WERI-Rb-1 (cell line): Measurements from ENCODE around the gene ZSWIM6.

Source experiments
- DNase-seq: peaks from one replicate; pipeline ENCODE4 v3.0.0-alpha.2; 2020
- H3K27ac ChIP-seq: fragments of 250-450 bp; sonication (Bioruptor Pico); 2 replicates; pipeline ENCODE4 v1.5.1; 2020; ENCODE audit warnings: mild to moderate bottlenecking, moderate library complexity
- H3K27me3 ChIP-seq: fragments of 250-450 bp; sonication (Bioruptor Pico); 2 replicates; pipeline ENCODE4 v1.5.1; 2021; ENCODE audit warnings: mild to moderate bottlenecking, low read depth, moderate library complexity; ENCODE audit not compliant: insufficient read depth, severe bottlenecking
- H3K36me3 ChIP-seq: fragments of 250-450 bp; sonication (Bioruptor Pico); 2 replicates; pipeline ENCODE4 v1.5.1; 2020; ENCODE audit warnings: mild to moderate bottlenecking, moderate library complexity
- H3K4me3 ChIP-seq: 2 replicates; pipeline ENCODE4 v1.5.1; 2011; ENCODE audit warnings: low read depth, mild to moderate bottlenecking, control low read depth, low read length
- H3K9me3 ChIP-seq: fragments of 250-450 bp; sonication (Bioruptor Pico); 2 replicates; pipeline ENCODE4 v1.5.1; 2021; ENCODE audit warnings: mild to moderate bottlenecking, moderate library complexity; ENCODE audit not compliant: severe bottlenecking
- CTCF ChIP-seq: IDR thresholded peaks from 2 replicates; pipeline ENCODE4 v1.5.1; 2011; ENCODE audit warnings: low read depth, mild to moderate bottlenecking, control low read depth, inconsistent platforms, low read length

The ZSWIM6 gene

GRCh38 chr5:61332358-61332749 is 296 bp downstream of the ZSWIM6 start:
- no peak for TF ChIP-seq CTCF
- Histone ChIP-seq H3K27ac (peak overlapping the region; percentile 71), H3K4me3 (peak overlapping the region; percentile 55), H3K9me3 (no peaks in the 10 kb centered on the region), H3K27me3 (no peaks in the 10 kb centered on the region), H3K36me3 (peaks cover 5% of the 10 kb centered on the region; the same call in 1 of the 2 replicates)
- peak; percentile 45 for DNase-seq

GRCh38 chr5:61332851-61333320 is 828 bp downstream of the ZSWIM6 start:
- Histone ChIP-seq H3K27me3 (no peaks in the 10 kb centered on the region), H3K9me3 (no peaks in the 10 kb centered on the region), H3K36me3 (peaks cover 5% of the 10 kb centered on the region; the same call in 1 of the 2 replicates), H3K27ac (peak overlapping the region; percentile 75), H3K4me3 (peak overlapping the region; percentile 88)
- DNase-seq = peak; percentile 40
- TF ChIP-seq CTCF = no peak

GRCh38 chr5:61333321-61333953 is 1.4 kb downstream of the ZSWIM6 start:
- peaks cover 5% of the 10 kb centered on the region; the same call in 1 of the 2 replicates for H3K36me3 ChIP-seq
- peak overlapping the region; percentile 88 for H3K4me3 ChIP-seq
- H3K9me3 ChIP-seq = no peaks in the 10 kb centered on the region
- DNase-seq = no peak
- TF ChIP-seq CTCF = no peak
- peak overlapping the region; percentile 75 for H3K27ac ChIP-seq
- no peaks in the 10 kb centered on the region for H3K27me3 ChIP-seq

GRCh38 chr5:61333954-61334867 is 2.2 kb downstream of the ZSWIM6 start:
- Histone ChIP-seq H3K27me3 (no peaks in the 10 kb centered on the region), H3K9me3 (no peaks in the 10 kb centered on the region), H3K4me3 (peak overlapping the region; percentile 88), H3K36me3 (peaks cover 5% of the 10 kb centered on the region; the same call in 1 of the 2 replicates), H3K27ac (peak overlapping the region; percentile 75)
- TF ChIP-seq CTCF = no peak
- DNase-seq = no peak

GRCh38 chr5:61334868-61335615 is 3.0 kb downstream of the ZSWIM6 start:
- H3K36me3 ChIP-seq = peaks cover 5% of the 10 kb centered on the region; the same call in 1 of the 2 replicates
- H3K9me3 ChIP-seq = no peaks in the 10 kb centered on the region
- no peak overlapping the region for H3K27ac ChIP-seq
- DNase-seq = no peak
- no peak for TF ChIP-seq CTCF
- H3K27me3 ChIP-seq = no peaks in the 10 kb centered on the region
- H3K4me3 ChIP-seq = no peak overlapping the region
